ENCODE data around the gene VSIG10. TPM values are rescaled to one million over a fixed set of nuclear protein-coding genes. Genes with fewer than 3 reads are reported as not detected.

Gene VSIG10
- total and polyA plus RNA-seq, 8 donors, result 8.3 to 300 (median 23.1) TPM

DNA sequence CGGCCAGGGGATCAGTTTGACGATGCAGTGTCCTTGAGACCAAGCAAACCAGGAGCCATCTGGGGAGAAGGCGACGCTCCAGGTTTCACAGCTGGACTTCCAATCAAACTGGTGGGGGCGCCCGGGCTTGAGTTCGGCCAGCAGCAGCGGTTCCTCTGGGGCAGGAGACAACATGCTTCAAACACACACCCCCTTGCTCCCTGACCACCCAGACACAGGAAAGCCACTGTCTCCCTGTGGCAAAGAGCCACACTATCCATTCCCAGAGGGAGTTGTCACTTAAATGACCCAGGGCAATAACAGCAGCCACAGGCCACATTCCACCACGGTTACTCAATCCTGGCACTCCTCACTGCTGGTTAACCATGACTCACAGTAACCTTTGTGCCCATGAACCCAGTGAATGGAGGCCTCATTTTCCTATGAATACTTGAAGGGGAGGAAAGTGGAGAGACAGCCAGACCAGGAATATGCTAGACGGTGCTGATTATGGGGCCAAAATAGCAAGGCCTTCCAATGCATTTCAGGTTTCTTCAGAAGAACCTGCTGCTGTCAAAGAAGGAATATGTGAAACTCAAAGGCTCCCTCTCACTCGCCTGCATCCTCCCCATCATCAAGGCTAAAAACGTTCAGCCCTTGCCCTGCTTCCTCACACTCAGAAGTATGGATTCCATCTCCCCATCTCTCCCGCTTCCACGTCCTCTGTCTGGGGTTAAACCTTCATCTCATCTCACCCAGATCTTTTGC lies 51.3 kb downstream of the VSIG10 start:
- Histone ChIP-seq H3K4me3 (no peak overlapping the region), H3K27me3 (no peaks in the 10 kb centered on the region), H3K36me3 (peaks cover 19 to 48% (median 44%) of the 10 kb centered on the region in 4 donors), H3K4me1 (peaks cover 53 to 63% (median 57%) of the 10 kb centered on the region in 4 donors), H3K27ac (peak overlapping the region; percentile 81 to 87 (median 85)), H3K9me3 (no peaks in the 10 kb centered on the region)
- 30 to 46% (median 38%) methylated on average over 12 to 14 of the region's 14 CpGs for WGBS, 5 donors
- DNase-seq, result peak; percentile 81 to 94
- TF ChIP-seq POLR2AphosphoS5 (IDR thresholded peaks at IDR 0.05), result peak; percentile 43 to 97 (median 79)
- TF ChIP-seq, protein P1, sequence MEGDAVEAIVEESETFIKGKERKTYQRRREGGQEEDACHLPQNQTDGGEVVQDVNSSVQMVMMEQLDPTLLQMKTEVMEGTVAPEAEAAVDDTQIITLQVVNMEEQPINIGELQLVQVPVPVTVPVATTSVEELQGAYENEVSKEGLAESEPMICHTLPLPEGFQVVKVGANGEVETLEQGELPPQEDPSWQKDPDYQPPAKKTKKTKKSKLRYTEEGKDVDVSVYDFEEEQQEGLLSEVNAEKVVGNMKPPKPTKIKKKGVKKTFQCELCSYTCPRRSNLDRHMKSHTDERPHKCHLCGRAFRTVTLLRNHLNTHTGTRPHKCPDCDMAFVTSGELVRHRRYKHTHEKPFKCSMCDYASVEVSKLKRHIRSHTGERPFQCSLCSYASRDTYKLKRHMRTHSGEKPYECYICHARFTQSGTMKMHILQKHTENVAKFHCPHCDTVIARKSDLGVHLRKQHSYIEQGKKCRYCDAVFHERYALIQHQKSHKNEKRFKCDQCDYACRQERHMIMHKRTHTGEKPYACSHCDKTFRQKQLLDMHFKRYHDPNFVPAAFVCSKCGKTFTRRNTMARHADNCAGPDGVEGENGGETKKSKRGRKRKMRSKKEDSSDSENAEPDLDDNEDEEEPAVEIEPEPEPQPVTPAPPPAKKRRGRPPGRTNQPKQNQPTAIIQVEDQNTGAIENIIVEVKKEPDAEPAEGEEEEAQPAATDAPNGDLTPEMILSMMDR (IDR thresholded peaks at IDR 0.05), result no peak
- intact Hi-C loops (cut with DNase I; ENCODE audit: low total_unique reads), result no loop called here

DNA sequence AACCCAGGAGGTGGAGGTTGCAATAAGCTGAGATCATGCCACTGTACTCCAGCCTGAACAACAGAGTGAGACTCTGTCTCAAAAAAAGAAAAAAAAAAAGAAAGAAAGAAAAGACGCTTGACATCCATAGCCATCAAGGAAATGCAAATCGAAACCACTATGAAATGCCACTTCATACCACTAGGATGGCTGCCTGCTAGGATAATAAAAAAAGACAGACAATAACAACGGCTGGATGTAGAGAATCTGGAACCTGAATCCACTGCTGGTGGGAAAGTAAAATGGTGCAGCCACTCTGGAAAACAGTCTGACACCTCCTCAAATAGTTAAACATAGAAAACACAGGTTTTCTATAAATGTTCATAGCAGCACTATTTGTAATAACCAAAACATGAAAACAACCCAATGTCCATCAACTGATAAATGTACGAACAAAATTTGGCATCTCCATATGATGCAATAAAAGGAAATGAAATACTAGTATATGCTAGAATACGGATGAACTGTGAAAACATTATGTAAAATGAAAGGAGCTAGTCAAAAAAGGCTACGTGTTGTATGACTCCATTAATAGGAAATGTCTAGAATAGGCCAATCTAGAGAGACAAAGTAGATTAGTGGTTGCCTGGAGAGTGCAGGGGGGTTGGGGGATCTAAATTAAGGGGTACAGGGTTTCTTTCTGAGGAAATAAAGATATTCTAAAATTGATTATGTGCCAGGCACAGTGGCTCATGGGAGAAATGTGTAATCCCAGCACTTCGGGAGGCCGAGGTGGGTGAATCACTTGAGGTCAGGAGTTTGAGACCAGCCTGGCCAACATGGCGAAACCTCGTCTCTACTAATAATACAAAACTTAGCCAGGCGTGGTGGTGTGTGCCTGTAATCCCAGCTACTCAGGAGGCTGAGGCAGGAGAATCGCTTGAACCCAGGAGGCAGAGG lies 52.6 kb downstream of the VSIG10 start:
- intact Hi-C loops (cut with DNase I; ENCODE audit: low total_unique reads), result no loop called here
- Histone ChIP-seq H3K27me3 (no peaks in the 10 kb centered on the region), H3K9me3 (no peaks in the 10 kb centered on the region), H3K36me3 (peaks cover 19 to 60% (median 52%) of the 10 kb centered on the region in 4 donors), H3K27ac (peak overlapping the region; percentile 10 to 87 (median 83)), H3K4me1 (peaks cover 40 to 51% (median 46%) of the 10 kb centered on the region in 4 donors), H3K4me3 (no peak overlapping the region)
- no peak for DNase-seq
- 73 to 89% (median 88%) methylated on average over 12 of the region's 12 CpGs for WGBS, 5 donors
- TF ChIP-seq POLR2AphosphoS5 (IDR thresholded peaks at IDR 0.05) (no peak), POLR2A (IDR thresholded peaks at IDR 0.05) (no peak), EP300 (IDR thresholded peaks at IDR 0.05) (no peak)
- TF ChIP-seq, protein P1 (IDR thresholded peaks at IDR 0.05), result no peak

DNA sequence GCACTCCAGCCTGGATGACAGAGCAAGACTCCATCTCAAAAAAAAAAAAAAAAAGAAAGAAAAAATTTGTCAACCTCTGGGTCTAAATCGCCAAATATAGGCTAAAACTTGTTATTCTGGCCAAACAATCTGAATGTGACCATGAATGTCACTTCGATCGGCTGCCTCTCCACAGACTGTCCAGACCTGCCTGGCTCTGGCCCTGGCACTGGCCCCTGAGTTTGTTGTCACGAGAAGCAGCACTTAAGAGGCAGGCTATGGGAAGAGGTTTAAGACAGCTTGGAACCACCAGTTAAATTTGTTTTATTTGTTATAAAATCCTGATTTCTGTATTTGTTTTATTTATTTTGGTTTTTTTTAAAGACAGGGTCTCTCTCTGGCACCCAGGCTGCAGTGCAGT lies 57.4 kb downstream of the VSIG10 start:
- Histone ChIP-seq H3K4me3 (no peak overlapping the region), H3K27ac (no peak overlapping the region), H3K9me3 (no peaks in the 10 kb centered on the region), H3K4me1 (peaks cover 0 to 2% (median 1%) of the 10 kb centered on the region in 4 donors), H3K36me3 (peaks cover 44 to 100% (median 92%) of the 10 kb centered on the region in 4 donors), H3K27me3 (no peaks in the 10 kb centered on the region)
- 95 to 99% (median 97%) methylated on average over 4 of the region's 4 CpGs for WGBS, 5 donors
- intact Hi-C loops (cut with DNase I; ENCODE audit: low total_unique reads), result no loop called here
- no peak for TF ChIP-seq POLR2A (IDR thresholded peaks at IDR 0.05)
- no peak for DNase-seq

DNA sequence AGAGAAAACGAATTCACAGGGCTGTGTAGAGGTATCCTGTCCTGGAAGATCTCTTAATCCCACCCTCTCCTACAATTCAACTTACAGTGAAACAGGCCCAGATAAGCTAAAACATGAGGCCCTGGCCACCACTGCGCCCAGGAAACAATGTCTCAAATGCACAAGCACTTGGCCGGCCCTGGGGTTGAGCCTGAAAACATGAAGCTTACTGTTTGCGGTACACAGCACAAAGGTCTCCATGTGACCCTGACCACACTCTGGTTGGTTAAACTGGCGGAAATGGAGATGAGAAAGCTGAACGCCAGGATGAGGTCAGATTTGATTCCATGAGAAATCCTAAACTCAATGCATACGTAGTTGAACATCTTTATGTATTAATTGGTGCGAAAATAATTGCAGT lies 59.2 kb downstream of the VSIG10 start:
- H3K9me3 ChIP-seq, result no peaks in the 10 kb centered on the region
- no peak overlapping the region for H3K27ac ChIP-seq
- DNase-seq, result no peak
- peaks cover 41 to 100% (median 93%) of the 10 kb centered on the region in 4 donors for H3K36me3 ChIP-seq
- TF ChIP-seq POLR2A (IDR thresholded peaks at IDR 0.05) (no peak), EP300 (IDR thresholded peaks at IDR 0.05) (no peak), POLR2AphosphoS5 (IDR thresholded peaks at IDR 0.05) (no peak)
- TF ChIP-seq, protein P1 (IDR thresholded peaks at IDR 0.05), result no peak
- intact Hi-C loops (cut with DNase I; ENCODE audit: low total_unique reads), result no loop called here
- 93 to 98% (median 96%) methylated on average over 8 of the region's 8 CpGs for WGBS, 5 donors
- no peak overlapping the region for H3K4me3 ChIP-seq
- H3K4me1 ChIP-seq, result no peaks in the 10 kb centered on the region
- H3K27me3 ChIP-seq, result no peaks in the 10 kb centered on the region
